Tibial artery (tissue), 4 donors: Measurements from ENCODE around the gene GALNT16.

Experiments used
- DNase-seq, 2 donors: peaks; one replicate each; pipeline ENCODE4 v3.0.0-alpha.2; 2019
- H3K27ac ChIP-seq, 2 donors: fragments of 200-600 bp; sonication (generic) in 1 of 2; 1 replicate in 1 of 2; 2 replicates in 1 of 2; pipeline ENCODE4 v1.5.1; 2018 to 2019; ENCODE audit warnings: mild to moderate bottlenecking in 1 of 2
- H3K27me3 ChIP-seq, 2 donors: fragments of 200-600 bp; sonication (generic) in 1 of 2; one replicate each; pipeline versions ENCODE4 v1.5.1 to v1.6.0; 2016 to 2019
- H3K36me3 ChIP-seq, 3 donors: fragments of 200-600 bp; sonication (generic) in 2 of 3; one replicate each; pipeline ENCODE4 v1.5.1; 2016 to 2019; ENCODE audit warnings: mild to moderate bottlenecking in 2 of 3
- H3K4me1 ChIP-seq, 4 donors: fragments of 200-600 bp; sonication (generic) in 2 of 4; 1 replicate in 3 of 4; 2 replicates in 1 of 4; pipeline ENCODE4 v1.5.1; 2016 to 2019
- H3K4me3 ChIP-seq, 2 donors: fragments of 200-600 bp; sonication (generic) in 1 of 2; 1 replicate in 1 of 2; 2 replicates in 1 of 2; pipeline ENCODE4 v1.5.1; 2018 to 2019; ENCODE audit warnings: mild to moderate bottlenecking in 2 of 2
- H3K9me3 ChIP-seq, 3 donors: fragments of 200-600 bp; sonication (generic) in 1 of 3; one replicate each; pipeline ENCODE4 v1.5.1; 2016 to 2019
- intact Hi-C: fragments of 100-400 bp; cut with DNase I; formaldehyde crosslinking; loops from one replicate; pipeline ENCODE4 v1.15.0; 2023; ENCODE audit warnings: low total_unique reads
- TF ChIP-seq, protein P1 (sequence below), 2 experiments: fragments of 200-600 bp in 1 of 2; fragments of 450-650 bp in 1 of 2; IDR thresholded peaks; one replicate each; pipeline ENCODE4 v1.5.1; 2017 to 2019; ENCODE audit warnings: antibody characterized with exemption in 2 of 2, mild to moderate bottlenecking in 1 of 2, moderate library complexity in 1 of 2

GALNT16 gene

DNA sequence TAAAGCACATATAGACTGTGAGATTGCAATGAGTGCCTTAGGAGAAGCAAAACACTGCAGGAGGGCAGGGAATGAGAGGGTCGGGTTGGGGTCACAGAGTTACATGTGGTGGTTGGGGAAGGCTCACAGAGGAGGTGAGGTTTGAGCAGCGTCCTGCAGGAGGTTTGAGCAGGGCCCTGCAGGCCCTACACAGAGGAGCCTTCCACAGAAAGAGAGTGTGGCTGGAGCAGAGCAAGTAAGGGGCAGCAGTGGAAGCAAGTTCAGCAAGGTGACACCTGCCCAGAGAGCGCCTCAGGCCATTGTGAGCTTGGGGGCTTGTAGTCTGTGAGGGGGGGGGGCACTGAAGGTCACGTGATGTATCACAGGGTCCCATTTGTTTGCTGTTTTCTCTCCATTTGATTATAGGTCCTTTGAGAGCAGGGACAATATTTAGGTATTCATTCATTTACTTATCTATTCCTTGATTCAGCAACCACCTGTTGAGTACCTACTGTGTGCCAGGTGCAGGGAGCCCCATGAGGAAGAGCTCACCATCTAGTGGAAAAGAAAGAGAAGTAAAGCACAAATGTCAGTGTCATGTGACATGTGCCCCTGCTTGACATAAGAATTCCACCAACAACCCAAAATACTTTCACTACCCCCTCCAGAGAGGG is 56.6 kb downstream of the GALNT16 start:
- no peaks in the 10 kb centered on the region for H3K9me3 ChIP-seq
- H3K4me1 ChIP-seq = peaks cover 0 to 25% (median 14%) of the 10 kb centered on the region in 4 donors
- TF ChIP-seq, protein P1, sequence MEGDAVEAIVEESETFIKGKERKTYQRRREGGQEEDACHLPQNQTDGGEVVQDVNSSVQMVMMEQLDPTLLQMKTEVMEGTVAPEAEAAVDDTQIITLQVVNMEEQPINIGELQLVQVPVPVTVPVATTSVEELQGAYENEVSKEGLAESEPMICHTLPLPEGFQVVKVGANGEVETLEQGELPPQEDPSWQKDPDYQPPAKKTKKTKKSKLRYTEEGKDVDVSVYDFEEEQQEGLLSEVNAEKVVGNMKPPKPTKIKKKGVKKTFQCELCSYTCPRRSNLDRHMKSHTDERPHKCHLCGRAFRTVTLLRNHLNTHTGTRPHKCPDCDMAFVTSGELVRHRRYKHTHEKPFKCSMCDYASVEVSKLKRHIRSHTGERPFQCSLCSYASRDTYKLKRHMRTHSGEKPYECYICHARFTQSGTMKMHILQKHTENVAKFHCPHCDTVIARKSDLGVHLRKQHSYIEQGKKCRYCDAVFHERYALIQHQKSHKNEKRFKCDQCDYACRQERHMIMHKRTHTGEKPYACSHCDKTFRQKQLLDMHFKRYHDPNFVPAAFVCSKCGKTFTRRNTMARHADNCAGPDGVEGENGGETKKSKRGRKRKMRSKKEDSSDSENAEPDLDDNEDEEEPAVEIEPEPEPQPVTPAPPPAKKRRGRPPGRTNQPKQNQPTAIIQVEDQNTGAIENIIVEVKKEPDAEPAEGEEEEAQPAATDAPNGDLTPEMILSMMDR (IDR thresholded peaks at IDR 0.05) = no peak
- no peaks in the 10 kb centered on the region for H3K27me3 ChIP-seq
- intact Hi-C loops = no loop called here
- H3K4me3 ChIP-seq = no peak overlapping the region
- peaks cover 0 to under 1% (median 0%) of the 10 kb centered on the region in 3 donors for H3K36me3 ChIP-seq
- DNase-seq = peak in 1 of 2 donors; percentile 48
- H3K27ac ChIP-seq = peak overlapping the region; percentile 8 to 71

- peak; percentile 78 to 89 for DNase-seq
- intact Hi-C loops = no loop called here
- peaks cover 0 to 6% (median 0%) of the 10 kb centered on the region in 3 donors for H3K36me3 ChIP-seq
- H3K4me1 ChIP-seq = peaks cover 0 to 25% (median 14%) of the 10 kb centered on the region in 4 donors
- H3K4me3 ChIP-seq = no peak overlapping the region
- peak overlapping the region; percentile 66 to 71 for H3K27ac ChIP-seq
- no peaks in the 10 kb centered on the region for H3K9me3 ChIP-seq
- TF ChIP-seq, protein P1 (IDR thresholded peaks at IDR 0.05) = no peak
- H3K27me3 ChIP-seq = no peaks in the 10 kb centered on the region
Observed at GRCh38 chr14:69317102-69317755, 57.3 kb downstream of the GALNT16 start.

DNA sequence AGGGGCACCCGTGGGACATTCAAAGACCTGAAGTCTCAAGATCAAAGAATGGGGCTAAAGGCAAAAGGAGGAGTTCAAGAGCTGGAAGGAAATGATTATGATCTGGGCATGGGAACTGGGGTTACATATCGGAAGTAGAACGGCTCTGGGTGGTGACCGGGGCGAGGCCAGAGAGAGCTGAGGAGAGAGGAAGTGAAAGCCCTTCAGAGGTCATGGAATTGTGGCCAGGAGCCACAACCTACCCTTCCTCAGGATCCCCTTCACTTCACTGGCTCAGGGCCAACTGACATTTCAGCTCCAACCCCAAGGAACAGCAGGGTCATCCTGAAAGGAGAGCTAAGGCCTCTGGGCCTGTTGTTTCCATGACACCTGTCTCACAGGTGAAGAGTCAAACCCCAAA is 57.8 kb downstream of the GALNT16 start:
- peak; percentile 54 to 64 for DNase-seq
- intact Hi-C loops = no loop called here

GRCh38 chr14:69318241-69318640 is 58.3 kb downstream of the GALNT16 start:
- Histone ChIP-seq H3K9me3 (no peaks in the 10 kb centered on the region), H3K27me3 (no peaks in the 10 kb centered on the region), H3K4me3 (no peak overlapping the region), H3K27ac (peak overlapping the region; percentile 66 to 71), H3K4me1 (peaks cover 0 to 25% (median 14%) of the 10 kb centered on the region in 4 donors), H3K36me3 (peaks cover 0 to 6% (median 0%) of the 10 kb centered on the region in 3 donors)
- intact Hi-C loops = no loop called here
- DNase-seq = peak in 1 of 2 donors; percentile 51
- TF ChIP-seq, protein P1 (IDR thresholded peaks at IDR 0.05) = no peak

More for the DNA sequence above, 57.8 kb downstream of the GALNT16 start:
- no peak overlapping the region for H3K4me3 ChIP-seq
- H3K4me1 ChIP-seq = peaks cover 0 to 25% (median 14%) of the 10 kb centered on the region in 4 donors
- H3K27me3 ChIP-seq = no peaks in the 10 kb centered on the region
- TF ChIP-seq, protein P1 (IDR thresholded peaks at IDR 0.05) = no peak
- peak overlapping the region; percentile 66 to 71 for H3K27ac ChIP-seq
- no peaks in the 10 kb centered on the region for H3K9me3 ChIP-seq
- H3K36me3 ChIP-seq = peaks cover 0 to 6% (median 0%) of the 10 kb centered on the region in 3 donors

- Histone ChIP-seq H3K9me3 (no peaks in the 10 kb centered on the region), H3K36me3 (peaks cover 0 to 6% (median 0%) of the 10 kb centered on the region in 3 donors), H3K27me3 (no peaks in the 10 kb centered on the region), H3K4me1 (peaks cover 0 to 25% (median 14%) of the 10 kb centered on the region in 4 donors), H3K4me3 (no peak overlapping the region), H3K27ac (no peak overlapping the region)
- TF ChIP-seq, protein P1 (IDR thresholded peaks at IDR 0.05) = no peak
- DNase-seq = peak in 1 of 2 donors; percentile 33
- intact Hi-C loops = no loop called here
Observed at GRCh38 chr14:69318901-69319475, 59.0 kb downstream of the GALNT16 start.
